DOHH2 (cell line): Measurements from ENCODE around the gene SLC25A23.

Source experiments
- H3F3A ChIP-seq: fragments of 200-600 bp; sonication (generic), shearing (Covaris generic); 2 replicates; pipeline ENCODE4 v1.6.0; 2016; ENCODE audit warnings: antibody characterized with exemption, mild to moderate bottlenecking; ENCODE audit not compliant: control insufficient read depth, insufficient read depth
- H3K27ac ChIP-seq: fragments of 200-600 bp; sonication (generic); 2 replicates; pipeline ENCODE4 v1.5.1; 2014; ENCODE audit warnings: low read depth, mild to moderate bottlenecking, low read length, moderate library complexity
- H3K27me3 ChIP-seq: fragments of 200-600 bp; sonication (generic); 2 replicates; pipeline ENCODE4 v1.6.1; 2014; ENCODE audit warnings: mild to moderate bottlenecking, low read length, mixed read lengths; ENCODE audit not compliant: control insufficient read depth
- H3K36me3 ChIP-seq: fragments of 200-600 bp; sonication (generic); 2 replicates; pipeline ENCODE4 v1.6.1; 2014; ENCODE audit warnings: mild to moderate bottlenecking, low read length, moderate library complexity, mixed read lengths; ENCODE audit not compliant: control insufficient read depth
- H3K4me1 ChIP-seq: fragments of 200-600 bp; sonication (generic); 2 replicates; pipeline ENCODE4 v1.6.1; 2014; ENCODE audit warnings: mild to moderate bottlenecking, low read length, mixed read lengths; ENCODE audit not compliant: control insufficient read depth
- H3K4me2 ChIP-seq: fragments of 200-600 bp; sonication (generic); 2 replicates; pipeline ENCODE4 v1.6.0; 2014; ENCODE audit warnings: mild to moderate bottlenecking, low read length, moderate library complexity
- H3K4me3 ChIP-seq: fragments of 200-600 bp; sonication (generic); 2 replicates; pipeline ENCODE4 v1.5.1; 2014; ENCODE audit warnings: mild to moderate bottlenecking, low read length, mixed read lengths
- H3K79me2 ChIP-seq: fragments of 200-600 bp; sonication (generic); 2 replicates; pipeline ENCODE4 v1.6.1; 2014; ENCODE audit warnings: mild to moderate bottlenecking, low read length, mixed read lengths; ENCODE audit not compliant: control insufficient read depth
- H3K9me2 ChIP-seq: fragments of 200-600 bp; sonication (generic); replicated peaks from 2 replicates; pipeline ENCODE4 v1.6.1; 2014; ENCODE audit warnings: mild to moderate bottlenecking, low read length, mixed read lengths; ENCODE audit not compliant: control insufficient read depth
- H3K9me3 ChIP-seq: fragments of 200-600 bp; sonication (generic); 2 replicates; pipeline ENCODE4 v1.6.1; 2014; ENCODE audit warnings: antibody characterized with exemption, low read length, mixed read lengths; ENCODE audit not compliant: control insufficient read depth, insufficient read depth
- H4K20me1 ChIP-seq: fragments of 200-600 bp; sonication (generic); 2 replicates; pipeline ENCODE4 v1.6.0; 2014; ENCODE audit warnings: low read depth, mild to moderate bottlenecking, antibody characterized with exemption, low read length, moderate library complexity; ENCODE audit not compliant: control insufficient read depth, insufficient read depth
- CTCF ChIP-seq: fragments of 200-600 bp; sonication (generic); IDR thresholded peaks from one replicate; pipeline ENCODE4 v1.5.1; 2014; ENCODE audit warnings: antibody characterized with exemption, mild to moderate bottlenecking, low read depth, low read length; ENCODE audit not compliant: poor library complexity, severe bottlenecking
- EZH2phosphoT487 ChIP-seq: fragments of 200-600 bp; sonication (generic); IDR thresholded peaks from 2 replicates; pipeline ENCODE4 v1.6.1; 2017; ENCODE audit warnings: borderline replicate concordance, mild to moderate bottlenecking, antibody characterized with exemption, low read length, moderate library complexity, mixed read lengths

SLC25A23 gene

GRCh38 chr19:6409346-6409745 is 50.2 kb downstream of the SLC25A23 start:
- Histone ChIP-seq H3K27me3 (no peaks in the 10 kb centered on the region), H3K36me3 (peaks cover 12% of the 10 kb centered on the region), H3K79me2 (no peaks in the 10 kb centered on the region), H3K9me2 (no peaks in the 10 kb centered on the region), H3K4me1 (no peaks in the 10 kb centered on the region), H3K4me3 (no peak overlapping the region), H4K20me1 (no peaks in the 10 kb centered on the region), H3K4me2 (no peak overlapping the region), H3K9me3 (no peaks in the 10 kb centered on the region), H3F3A (peaks cover 11% of the 10 kb centered on the region), H3K27ac (no peak overlapping the region)
- TF ChIP-seq CTCF = no peak
- TF ChIP-seq EZH2phosphoT487 = no peak

DNA sequence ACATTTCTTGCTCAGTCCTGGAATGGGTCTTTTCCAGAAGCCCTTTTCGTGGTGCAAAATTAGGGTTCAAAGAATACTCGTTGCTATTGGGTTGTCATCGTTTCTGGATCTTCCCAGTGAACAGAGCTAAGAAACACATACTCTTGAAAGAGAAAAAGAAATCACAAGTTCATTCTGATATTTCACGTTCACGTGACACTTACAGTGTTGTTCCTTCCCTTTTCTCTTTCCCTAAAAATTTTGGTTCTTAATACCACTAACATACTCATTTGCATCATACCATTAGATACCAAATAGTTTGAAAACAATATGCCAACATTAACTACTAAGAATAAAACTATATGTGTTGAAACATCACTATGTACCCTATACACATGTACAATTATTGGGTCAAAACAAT is 53.2 kb downstream of the SLC25A23 start:
- Histone ChIP-seq H3K4me2 (no peak overlapping the region), H3K79me2 (no peaks in the 10 kb centered on the region), H3F3A (no peaks in the 10 kb centered on the region), H3K4me3 (no peak overlapping the region), H3K4me1 (peaks cover 5% of the 10 kb centered on the region), H3K9me2 (no peaks in the 10 kb centered on the region), H3K36me3 (no peaks in the 10 kb centered on the region), H3K27ac (no peak overlapping the region), H4K20me1 (no peaks in the 10 kb centered on the region), H3K27me3 (no peaks in the 10 kb centered on the region), H3K9me3 (no peaks in the 10 kb centered on the region)
- TF ChIP-seq EZH2phosphoT487 = no peak
- no peak for TF ChIP-seq CTCF

- no peaks in the 10 kb centered on the region for H3F3A ChIP-seq
- H3K36me3 ChIP-seq = no peaks in the 10 kb centered on the region
- peaks cover 5% of the 10 kb centered on the region for H3K4me1 ChIP-seq
- no peak overlapping the region for H3K4me3 ChIP-seq
- H3K27ac ChIP-seq = no peak overlapping the region
- no peaks in the 10 kb centered on the region for H4K20me1 ChIP-seq
- H3K9me2 ChIP-seq = no peaks in the 10 kb centered on the region
- no peaks in the 10 kb centered on the region for H3K27me3 ChIP-seq
- H3K4me2 ChIP-seq = no peak overlapping the region
- H3K9me3 ChIP-seq = no peaks in the 10 kb centered on the region
- H3K79me2 ChIP-seq = no peaks in the 10 kb centered on the region
- TF ChIP-seq EZH2phosphoT487 = no peak
- no peak for TF ChIP-seq CTCF
These were observed 56.6 kb downstream of the SLC25A23 start for GRCh38 chr19:6402837-6403608.
